HCT116 (cell line): ENCODE results near the gene CIBAR2. TPM values are rescaled to one million over a fixed set of nuclear protein-coding genes. Genes with fewer than 3 reads are reported as not detected.

ENCODE experiments used
- ATAC-seq: fragments of 200-7000 bp; cut with Tn5 transposase; 2 replicates; pipeline ENCODE4 v1.9.1; 2020; ENCODE audit warnings: mild to moderate bottlenecking, moderate library complexity
- BruUV-seq: library from RNA; stranded (reverse); fragments of 400-500 nt; replicated peaks from 2 replicates; lab custom pipeline; 2021; lab: Mats Ljungman, UMichigan
- CTCF ChIA-PET: fragments of 300-600 bp; sonication (Branson Sonifier 250); formaldehyde crosslinking; loops from one replicate; lab custom pipeline; 2021; ENCODE audit warnings: antibody characterized with exemption; lab: Charles Lee
- POLR2A ChIA-PET: fragments of 300-600, 350-600 bp; sonication (Branson Sonifier 250); formaldehyde crosslinking; loops from one replicate; lab custom pipeline; 2021; ENCODE audit warnings: antibody characterized with exemption; lab: Charles Lee
- RAD21 ChIA-PET, 2 experiments: fragments of 300-600 bp; sonication (Branson Sonifier 250); formaldehyde crosslinking; loops; one replicate each; lab custom pipeline; 2023; ENCODE audit warnings: low total read pairs in 2 of 2; ENCODE audit not compliant: uncharacterized antibody in 2 of 2, unreplicated experiment in 2 of 2, low non-redundant PET in 1 of 2; lab: Charles Lee
- DNase-seq: peaks from one replicate; pipeline ENCODE4 v3.0.0-alpha.2; 2010; ENCODE audit warnings: low read depth, low spot score
- H2AFZ ChIP-seq: fragments of 200-600 bp; shearing (Covaris generic), sonication (generic); 2 replicates; pipeline ENCODE4 v1.6.1; 2017; ENCODE audit warnings: low read depth, mixed run types, mixed read lengths, antibody characterized with exemption, low read length; ENCODE audit not compliant: poor library complexity, severe bottlenecking
- H3K27ac ChIP-seq: 2 replicates; pipeline ENCODE4 v1.5.1; 2012; ENCODE audit warnings: low read depth, low read length
- H3K27me3 ChIP-seq: fragments of 200-600 bp; sonication (generic); 2 replicates; pipeline ENCODE4 v1.6.1; 2016; ENCODE audit warnings: mixed run types, low read length, mixed read lengths; ENCODE audit not compliant: insufficient read depth
- H3K36me3 ChIP-seq, 2 experiments: fragments of 200-500 bp in 1 of 2; fragments of 200-600 bp in 1 of 2; sonication (Bioruptor generic) in 1 of 2; sonication (generic) in 1 of 2; 2 replicates each; pipeline versions ENCODE4 v1.5.1 to v1.6.1; 2014 to 2016; ENCODE audit warnings: low read length in 2 of 2, inconsistent platforms in 1 of 2, mixed read lengths in 1 of 2, mixed run types in 1 of 2; ENCODE audit not compliant: insufficient read depth in 2 of 2, control insufficient read depth in 1 of 2
- H3K4me1 ChIP-seq, 2 experiments: fragments of 200-600 bp in 1 of 2; sonication (generic) in 1 of 2; 2 replicates each; pipeline versions ENCODE4 v1.5.1 to v1.6.1; 2012 to 2017; ENCODE audit warnings: low read length in 2 of 2, inconsistent platforms in 1 of 2, mild to moderate bottlenecking in 1 of 2, mixed read lengths in 1 of 2, mixed run types in 1 of 2, moderate library complexity in 1 of 2; ENCODE audit not compliant: insufficient read depth in 2 of 2, control insufficient read depth in 1 of 2
- H3K4me2 ChIP-seq: fragments of 200-600 bp; sonication (generic); 2 replicates; pipeline ENCODE4 v1.6.1; 2017; ENCODE audit warnings: mixed run types, low read length, mixed read lengths
- H3K4me3 ChIP-seq, 2 experiments: fragments of 200-600 bp in 1 of 2; sonication (generic) in 1 of 2; replicated peaks in 1 of 2; 2 replicates each; pipeline ENCODE4 v1.5.1; 2011 to 2016; ENCODE audit warnings: low read length in 2 of 2, control low read depth in 1 of 2, low read depth in 1 of 2, mild to moderate bottlenecking in 1 of 2, mixed read lengths in 1 of 2, mixed run types in 1 of 2
- H3K79me2 ChIP-seq: fragments of 200-600 bp; sonication (generic); 2 replicates; pipeline ENCODE4 v1.6.1; 2017; ENCODE audit warnings: mild to moderate bottlenecking, mixed run types, low read length, moderate library complexity, mixed read lengths; ENCODE audit not compliant: insufficient read depth
- H3K9ac ChIP-seq: fragments of 200-600 bp; sonication (generic); 2 replicates; pipeline ENCODE4 v1.6.1; 2016; ENCODE audit warnings: low read length, mixed read lengths
- H3K9me2 ChIP-seq: fragments of 200-600 bp; sonication (generic), shearing (Covaris generic); 2 replicates; pipeline ENCODE4 v1.6.1; 2017; ENCODE audit warnings: mixed run types, mild to moderate bottlenecking, moderate library complexity; ENCODE audit not compliant: insufficient read depth
- H3K9me3 ChIP-seq, 2 experiments: fragments of 200-500 bp in 1 of 2; fragments of 200-600 bp in 1 of 2; sonication (Bioruptor generic) in 1 of 2; sonication (generic) in 1 of 2; 2 replicates each; pipeline ENCODE4 v1.6.1; 2014 to 2017; ENCODE audit warnings: low read length in 2 of 2, mixed read lengths in 2 of 2, inconsistent platforms in 1 of 2, low read depth in 1 of 2, mild to moderate bottlenecking in 1 of 2, mixed run types in 1 of 2, moderate library complexity in 1 of 2; ENCODE audit not compliant: control insufficient read depth in 1 of 2, insufficient read depth in 1 of 2
- H4K20me1 ChIP-seq: fragments of 200-600 bp; sonication (generic), shearing (Covaris generic); 2 replicates; pipeline ENCODE4 v1.6.1; 2017; ENCODE audit warnings: mixed run types, mild to moderate bottlenecking, moderate library complexity; ENCODE audit not compliant: insufficient read depth
- CBX3 ChIP-seq: IDR thresholded peaks from 2 replicates; pipeline ENCODE4 v1.6.1; 2012; ENCODE audit warnings: low read depth
- CEBPB ChIP-seq: IDR thresholded peaks from 2 replicates; pipeline ENCODE4 v1.6.1; 2012; ENCODE audit warnings: low read depth
- CTCF ChIP-seq, 3 experiments: fragments of 200-600 bp in 1 of 3; sonication (generic) in 1 of 3; IDR thresholded peaks in 2 of 3; conservative IDR thresholded peaks in 1 of 3; 2 replicates each; pipeline ENCODE4 v1.5.1; 2012 to 2017; ENCODE audit warnings: low read depth in 2 of 3, low read length in 2 of 3, antibody characterized with exemption in 1 of 3, borderline replicate concordance in 1 of 3, control low read depth in 1 of 3, mild to moderate bottlenecking in 1 of 3, mixed read lengths in 1 of 3, mixed run types in 1 of 3, moderate library complexity in 1 of 3; ENCODE audit not compliant: insufficient read depth in 1 of 3
- EGR1 ChIP-seq: IDR thresholded peaks from 2 replicates; pipeline ENCODE4 v1.6.1; 2012; ENCODE audit warnings: low read depth
- ELF1 ChIP-seq: IDR thresholded peaks from 2 replicates; pipeline ENCODE4 v1.6.1; 2012; ENCODE audit warnings: low read depth, borderline replicate concordance
- EZH2phosphoT487 ChIP-seq: fragments of 200-600 bp; IDR thresholded peaks from 2 replicates; pipeline ENCODE4 v1.6.1; 2018; ENCODE audit warnings: antibody characterized with exemption, borderline replicate concordance
- JUND ChIP-seq: IDR thresholded peaks from 2 replicates; pipeline ENCODE4 v1.6.1; 2012
- POLR2A ChIP-seq: IDR thresholded peaks from 2 replicates; pipeline ENCODE4 v1.7.0; 2011; ENCODE audit warnings: borderline replicate concordance; ENCODE audit not compliant: insufficient read depth, insufficient read length; ENCODE audit errors: extremely low read depth
- POLR2AphosphoS5 ChIP-seq: IDR thresholded peaks from 2 replicates; pipeline ENCODE4 v1.6.1; 2011; ENCODE audit warnings: mild to moderate bottlenecking, low read depth, low read length, moderate library complexity
- RAD21 ChIP-seq: IDR thresholded peaks from 2 replicates; pipeline ENCODE4 v1.6.1; 2012; ENCODE audit warnings: low read depth, mild to moderate bottlenecking
- REST ChIP-seq: IDR thresholded peaks from 2 replicates; pipeline ENCODE4 v1.6.1; 2012; ENCODE audit warnings: low read depth
- SIN3A ChIP-seq: IDR thresholded peaks from 2 replicates; pipeline ENCODE4 v1.6.1; 2012; ENCODE audit warnings: low read depth
- SP1 ChIP-seq: IDR thresholded peaks from 2 replicates; pipeline ENCODE4 v1.6.1; 2012; ENCODE audit warnings: low read depth
- TCF7L2 ChIP-seq: IDR thresholded peaks from 2 replicates; pipeline ENCODE4 v1.7.0; 2011; ENCODE audit warnings: borderline replicate concordance, inconsistent platforms; ENCODE audit not compliant: insufficient read depth, insufficient read length; ENCODE audit errors: extremely low read depth
- ZNF274 ChIP-seq: fragments of 200-500 bp; sonication (Bioruptor generic); IDR thresholded peaks from 2 replicates; pipeline ENCODE4 v1.6.1; 2014; ENCODE audit warnings: mild to moderate bottlenecking, low read depth, low read length, inconsistent platforms
- intact Hi-C: fragments of 100-400 bp; cut with micrococcal nuclease; formaldehyde crosslinking; loops from 2 replicates; pipeline ENCODE4 v1.10.0; 2022
- total RNA-seq: library from RNA; stranded (reverse); gene quantifications from one replicate; pipeline ENCODE4 v1.2.1, GENCODE V29; 2021; ENCODE audit not compliant: unreplicated experiment
- TF ChIP-seq, protein P1 (sequence below): IDR thresholded peaks from 2 replicates; pipeline ENCODE4 v1.6.1; 2011; ENCODE audit warnings: mild to moderate bottlenecking, low read length, moderate library complexity; ENCODE audit not compliant: insufficient replicate concordance; ENCODE audit errors: extremely low read depth

The CIBAR2 gene
- total RNA-seq, 1 experiment from 2014 or later = 0.27 TPM

- no peak for TF ChIP-seq POLR2A
- TF ChIP-seq EZH2phosphoT487 = no peak
- no peak for TF ChIP-seq SP1
- no peak for TF ChIP-seq RAD21
- no peak for TF ChIP-seq ZNF274
- no peak for TF ChIP-seq ELF1
- TF ChIP-seq EGR1 = no peak
- no peak for TF ChIP-seq JUND
- no peak for TF ChIP-seq CBX3
- TF ChIP-seq POLR2AphosphoS5 = no peak
- TF ChIP-seq, protein P1, sequence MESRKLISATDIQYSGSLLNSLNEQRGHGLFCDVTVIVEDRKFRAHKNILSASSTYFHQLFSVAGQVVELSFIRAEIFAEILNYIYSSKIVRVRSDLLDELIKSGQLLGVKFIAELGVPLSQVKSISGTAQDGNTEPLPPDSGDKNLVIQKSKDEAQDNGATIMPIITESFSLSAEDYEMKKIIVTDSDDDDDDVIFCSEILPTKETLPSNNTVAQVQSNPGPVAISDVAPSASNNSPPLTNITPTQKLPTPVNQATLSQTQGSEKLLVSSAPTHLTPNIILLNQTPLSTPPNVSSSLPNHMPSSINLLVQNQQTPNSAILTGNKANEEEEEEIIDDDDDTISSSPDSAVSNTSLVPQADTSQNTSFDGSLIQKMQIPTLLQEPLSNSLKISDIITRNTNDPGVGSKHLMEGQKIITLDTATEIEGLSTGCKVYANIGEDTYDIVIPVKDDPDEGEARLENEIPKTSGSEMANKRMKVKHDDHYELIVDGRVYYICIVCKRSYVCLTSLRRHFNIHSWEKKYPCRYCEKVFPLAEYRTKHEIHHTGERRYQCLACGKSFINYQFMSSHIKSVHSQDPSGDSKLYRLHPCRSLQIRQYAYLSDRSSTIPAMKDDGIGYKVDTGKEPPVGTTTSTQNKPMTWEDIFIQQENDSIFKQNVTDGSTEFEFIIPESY = no peak
- TF ChIP-seq CTCF (IDR thresholded peaks at IDR 0.05 in 2 of 3, conservative IDR thresholded peaks at IDR 0.05 in 1 of 3; ENCODE audit: borderline replicate concordance in 1 of 3, insufficient read depth in 1 of 3, low read depth in 2 of 3, low read length in 2 of 3) = no peak
- no peak for TF ChIP-seq SIN3A
- no peak for TF ChIP-seq TCF7L2
- TF ChIP-seq REST = no peak
- TF ChIP-seq CEBPB = no peak
- POLR2A ChIA-PET = no interaction called here
These were observed 16.0 kb upstream of the CIBAR2 start for GRCh38 chr16:85128079-85128837.

More at GRCh38 chr16:85128079-85128837, 16.0 kb upstream of the CIBAR2 start:
- no peak overlapping the region for H3K27ac ChIP-seq
- no peak overlapping the region for H2AFZ ChIP-seq
- no peaks in the 10 kb centered on the region for H3K27me3 ChIP-seq
- BruUV-seq = no TSS peak
- H3K9ac ChIP-seq = no peak overlapping the region
- ATAC-seq (no peak), DNase-seq (no peak)
- H3K4me2 ChIP-seq = no peak overlapping the region
- no peaks in the 10 kb centered on the region for H3K9me2 ChIP-seq
- H3K36me3 ChIP-seq = no peaks in the 10 kb centered on the region
- H3K4me3 ChIP-seq = no peak overlapping the region
- ChIA-PET CTCF (interaction anchor here (2.7 kb wide), 1 partner anchor 13 kb away, joined by 8 read pairs; no protein-coding TSS in a partner anchor), RAD21 (no interaction called here)
- H3K4me1 ChIP-seq = peaks cover 17 to 35% of the 10 kb centered on the region in 2 experiments
- intact Hi-C loops = no loop called here
- no peaks in the 10 kb centered on the region for H3K9me3 ChIP-seq
- no peaks in the 10 kb centered on the region for H4K20me1 ChIP-seq
- no peaks in the 10 kb centered on the region for H3K79me2 ChIP-seq
